B cell (primary cell): ENCODE data around the gene OXNAD1. TPM values are rescaled to one million over a fixed set of nuclear protein-coding genes. Genes with fewer than 3 reads are reported as not detected.

Experiments used
- ATAC-seq: fragments of 200-7000 bp; cut with Tn5 transposase; one replicate; pipeline ENCODE4 v1.10.0; 2021; ENCODE audit warnings: low read depth, mild to moderate bottlenecking, moderate number of reproducible peaks, moderate library complexity
- CTCF ChIA-PET: fragments of 350-600 bp; sonication (Branson Sonifier 250); formaldehyde crosslinking; loops from one replicate; lab custom pipeline; 2021; ENCODE audit warnings: antibody characterized with exemption, inconsistent platforms; lab: Charles Lee
- POLR2A ChIA-PET: fragments of 350-600 bp; sonication (Branson Sonifier 250); formaldehyde crosslinking; loops from one replicate; lab custom pipeline; 2021; ENCODE audit warnings: antibody characterized with exemption; lab: Charles Lee
- DNase-seq: peaks from one replicate; pipeline ENCODE4 v3.0.0; 2013
- H2AFZ ChIP-seq: 2 replicates; pipeline ENCODE4 v1.6.1; 2012; ENCODE audit warnings: mild to moderate bottlenecking, low read depth, low read length; ENCODE audit not compliant: insufficient read depth, poor library complexity, severe bottlenecking
- H3K27ac ChIP-seq, 2 donors: 1 replicate in 1 of 2; 2 replicates in 1 of 2; pipeline ENCODE4 v1.5.1; 2012 to 2013; ENCODE audit warnings: low read length in 2 of 2, mild to moderate bottlenecking in 2 of 2, moderate library complexity in 1 of 2
- H3K27me3 ChIP-seq, 4 experiments: fragments of 200-600 bp in 1 of 4; sonication (generic) in 1 of 4; replicated peaks in 1 of 4; 1 replicate in 2 of 4; 2 replicates in 2 of 4; pipeline versions ENCODE4 v1.6.1 to v1.7.0; 2013 to 2016; ENCODE audit warnings: low read length in 3 of 4, mild to moderate bottlenecking in 2 of 4, mixed read lengths in 1 of 4, moderate library complexity in 1 of 4; ENCODE audit not compliant: insufficient read depth in 4 of 4, control insufficient read depth in 3 of 4; ENCODE audit errors: control extremely low read depth in 1 of 4
- H3K36me3 ChIP-seq, 2 experiments: replicated peaks in 1 of 2; 1 replicate in 1 of 2; 2 replicates in 1 of 2; pipeline versions ENCODE4 v1.6.1 to v1.7.1; 2013; ENCODE audit warnings: low read length in 1 of 2; ENCODE audit not compliant: insufficient read depth in 2 of 2, control insufficient read depth in 1 of 2; ENCODE audit errors: control extremely low read depth in 1 of 2, extremely low read depth in 1 of 2
- H3K4me1 ChIP-seq, 2 donors: fragments of 200-600 bp in 1 of 2; sonication (generic) in 1 of 2; 1 replicate in 1 of 2; 2 replicates in 1 of 2; pipeline versions ENCODE4 v1.5.1 to v1.6.1; 2013 to 2017; ENCODE audit warnings: low read length in 2 of 2; ENCODE audit not compliant: control insufficient read depth in 2 of 2, insufficient read depth in 2 of 2
- H3K4me2 ChIP-seq: replicated peaks from 2 replicates; pipeline ENCODE3; 2012; ENCODE audit warnings: mild to moderate bottlenecking, low read depth, low read length; ENCODE audit not compliant: poor library complexity, severe bottlenecking
- H3K4me3 ChIP-seq, 5 experiments: fragments of 200-600 bp in 1 of 5; sonication (generic) in 1 of 5; 1 replicate in 3 of 5; 2 replicates in 2 of 5; pipeline versions ENCODE4 v1.5.1 to v1.7.0; 2011 to 2016; ENCODE audit warnings: low read length in 4 of 5, mild to moderate bottlenecking in 4 of 5, low read depth in 2 of 5, control low read depth in 1 of 5, moderate library complexity in 1 of 5; ENCODE audit not compliant: insufficient read depth in 1 of 5; ENCODE audit errors: control extremely low read depth in 1 of 5, extremely low read depth in 1 of 5
- H3K79me2 ChIP-seq: fragments of 200-600 bp; sonication (generic); one replicate; pipeline ENCODE4 v1.6.0; 2016; ENCODE audit warnings: low read length; ENCODE audit not compliant: control insufficient read depth, insufficient read depth
- H3K9ac ChIP-seq: fragments of 200-600 bp; sonication (generic); 2 replicates; pipeline ENCODE4 v1.6.1; 2017; ENCODE audit warnings: mild to moderate bottlenecking, low read length, moderate library complexity
- H3K9me3 ChIP-seq, 3 donors: one replicate each; pipeline versions ENCODE4 v1.6.1 to v1.7.1; 2013; ENCODE audit warnings: low read length in 2 of 3; ENCODE audit not compliant: control insufficient read depth in 2 of 3, insufficient read depth in 1 of 3; ENCODE audit errors: control extremely low read depth in 1 of 3
- H4K20me1 ChIP-seq: 2 replicates; pipeline ENCODE4 v1.6.0; 2012; ENCODE audit warnings: mild to moderate bottlenecking, low read length; ENCODE audit not compliant: insufficient read depth, control insufficient read depth, poor library complexity, severe bottlenecking
- H3K27ac Mint-ChIP-seq: one replicate; pipeline ENCODE4 v1.8.0; 2021; ENCODE audit warnings: mixed read lengths
- H3K27me3 Mint-ChIP-seq: one replicate; pipeline ENCODE4 v1.8.0; 2021; ENCODE audit warnings: mixed read lengths
- H3K4me1 Mint-ChIP-seq: one replicate; pipeline ENCODE4 v1.8.0; 2021; ENCODE audit warnings: mixed read lengths
- H3K4me3 Mint-ChIP-seq: one replicate; pipeline ENCODE4 v1.8.0; 2021; ENCODE audit warnings: mixed read lengths
- H3K9me3 Mint-ChIP-seq: one replicate; pipeline ENCODE4 v1.8.0; 2022; ENCODE audit warnings: mixed read lengths; ENCODE audit not compliant: insufficient read depth
- CTCF ChIP-seq: fragments of 200-600 bp; IDR thresholded peaks from one replicate; pipeline ENCODE4 v1.8.0; 2022; ENCODE audit warnings: antibody characterized with exemption, mild to moderate bottlenecking
- EZH2 ChIP-seq: IDR thresholded peaks from 2 replicates; pipeline ENCODE4 v1.6.1; 2012; ENCODE audit warnings: borderline replicate concordance, low read depth, mild to moderate bottlenecking, moderate library complexity, low read length; ENCODE audit not compliant: insufficient read depth, poor library complexity, severe bottlenecking
- WGBS: methylation state at CpG from one replicate; pipeline ENCODE4 v1.1.5; 2013; ENCODE audit warnings: missing lambda C conversion rate; ENCODE audit not compliant: insufficient coverage; 5-methylcytosine and 5-hydroxymethylcytosine counted together
- intact Hi-C: fragments of 100-400 bp; cut with micrococcal nuclease; formaldehyde crosslinking; loops from one replicate; pipeline ENCODE4 v1.10.0; 2022
- polyA plus RNA-seq: library from polyadenylated mRNA; depleted of rRNA; stranded (reverse); fragments of >200 nt; gene quantifications from 2 replicates; pipeline ENCODE4 v1.2.3, GENCODE V29; 2012
- total RNA-seq, 2 donors: library from RNA; stranded (reverse); fragments of 120-200 nt in 1 of 2; gene quantifications; 1 replicate in 1 of 2; 2 replicates in 1 of 2; pipeline versions ENCODE4 v1.2.3 to v1.2.4, GENCODE V29; 2013 to 2022

Gene OXNAD1
- total and polyA plus RNA-seq, 2 donors (not counting 1 experiment from before 2014, with no cell fraction given) = 4.0 to 12.3 TPM

- intact Hi-C loops = no loop called here
- H3K9me3 ChIP-seq = peaks cover 0 to 5% (median 3%) of the 10 kb centered on the region in 3 donors
- Mint-ChIP-seq H3K27me3 (no peaks in the 10 kb centered on the region), H3K4me3 (peak overlapping the region; percentile 1), H3K4me1 (peaks cover 50% of the 10 kb centered on the region), H3K27ac (peak overlapping the region; percentile 3), H3K9me3 (no peaks in the 10 kb centered on the region)
- ChIA-PET POLR2A (no interaction called here), CTCF (interaction anchor here (1.5 to 3.0 kb wide), 5 partner anchors 9 to 255 kb away, joined by 3 to 16 read pairs (median 5); no protein-coding TSS in a partner anchor)
- H3K79me2 ChIP-seq = peaks cover 13% of the 10 kb centered on the region
- TF ChIP-seq EZH2 (no peak), CTCF (no peak)
- peak overlapping the region; percentile 38 for H3K4me2 ChIP-seq
- no peak overlapping the region for H3K27ac ChIP-seq
- 53% methylated on average over 2 of the region's 3 CpGs for WGBS
- no peaks in the 10 kb centered on the region for H4K20me1 ChIP-seq
- H3K36me3 ChIP-seq = no peaks in the 10 kb centered on the region
- no peak overlapping the region for H3K9ac ChIP-seq
- no peak for ATAC-seq
- no peak overlapping the region for H2AFZ ChIP-seq
- peaks cover 28 to 35% of the 10 kb centered on the region in 2 donors for H3K4me1 ChIP-seq
- DNase-seq = peak; percentile 35
- H3K4me3 ChIP-seq = no peak overlapping the region
- no peaks in the 10 kb centered on the region for H3K27me3 ChIP-seq
These were observed 30.4 kb downstream of the OXNAD1 start for GRCh38 chr3:16295298-16295890.
